OCI-LY7 (cell line): ENCODE results near the gene HNF1A.

ENCODE experiments used
- CTCF ChIP-seq: fragments of 200-600 bp; sonication (generic); conservative IDR thresholded peaks from 2 replicates; pipeline ENCODE4 v1.5.1; 2014; ENCODE audit warnings: mild to moderate bottlenecking, antibody characterized with exemption, low read length, moderate library complexity, mixed read lengths
- EZH2phosphoT487 ChIP-seq: fragments of 200-600 bp; sonication (generic); IDR thresholded peaks from 2 replicates; pipeline ENCODE4 v1.6.1; 2018; ENCODE audit warnings: low read depth, borderline replicate concordance, mild to moderate bottlenecking, mixed run types, antibody characterized with exemption, low read length, moderate library complexity, mixed read lengths

GRCh38 chr12:120992989-120993388, 14.6 kb downstream of the HNF1A start:
- no peak for TF ChIP-seq EZH2phosphoT487
- no peak for TF ChIP-seq CTCF
